ENCODE measurements around the gene ARHGAP11B. TPM values are rescaled to one million over a fixed set of nuclear protein-coding genes. Genes with fewer than 3 reads are reported as not detected.
"Not testable (repeated sequence)": the region's sequence is repeated elsewhere in the genome, so short reads cannot be mapped to it uniquely, and the experiment has no call there.

The ARHGAP11B gene

GRCh38 chr15:30669621-30670020, 43.7 kb downstream of the ARHGAP11B start:
- not testable (repeated sequence) for H3K4me3 ChIP-seq (ENCODE audit: low read length); H3K4me1 ChIP-seq (ENCODE audit: control insufficient read depth, insufficient read depth, low read length); H3K9ac ChIP-seq (ENCODE audit: low read depth, low read length); H3K4me2 ChIP-seq (ENCODE audit: low read length); H3K27me3 ChIP-seq (ENCODE audit: control insufficient read depth, insufficient read depth, low read length); H3K9me3 ChIP-seq (replicated peaks; ENCODE audit: low read length)
- peaks cover 19% of the 10 kb centered on the region for H3K36me3 ChIP-seq (ENCODE audit: insufficient read depth, low read length)

GRCh38 chr15:30670056-30670455, 44.1 kb downstream of the ARHGAP11B start:
- Histone ChIP-seq H3K4me3 (ENCODE audit: low read length) (no peak overlapping the region), H3K9me3 (replicated peaks; ENCODE audit: low read length) (no peaks in the 10 kb centered on the region), H3K36me3 (ENCODE audit: insufficient read depth, low read length) (peaks cover 19% of the 10 kb centered on the region), H3K4me2 (ENCODE audit: low read length) (no peak overlapping the region), H3K9ac (ENCODE audit: low read depth, low read length) (no peak overlapping the region), H3K27me3 (ENCODE audit: control insufficient read depth, insufficient read depth, low read length) (no peaks in the 10 kb centered on the region), H3K4me1 (ENCODE audit: control insufficient read depth, insufficient read depth, low read length) (peaks cover 2% of the 10 kb centered on the region)

GRCh38 chr15:30671309-30671708, 45.4 kb downstream of the ARHGAP11B start:
- no peak overlapping the region for H3K4me3 ChIP-seq (ENCODE audit: low read length)
- peaks cover 2% of the 10 kb centered on the region for H3K4me1 ChIP-seq (ENCODE audit: control insufficient read depth, insufficient read depth, low read length)
- H3K9me3 ChIP-seq (replicated peaks; ENCODE audit: low read length) = no peaks in the 10 kb centered on the region
- H3K36me3 ChIP-seq (ENCODE audit: insufficient read depth, low read length) = peaks cover 20% of the 10 kb centered on the region
- H3K27me3 ChIP-seq (ENCODE audit: control insufficient read depth, insufficient read depth, low read length) = no peaks in the 10 kb centered on the region
- no peak overlapping the region for H3K9ac ChIP-seq (ENCODE audit: low read depth, low read length)
- H3K4me2 ChIP-seq (ENCODE audit: low read length) = no peak overlapping the region

- no peak overlapping the region for H3K4me3 ChIP-seq (ENCODE audit: low read length)
- peaks cover 13% of the 10 kb centered on the region for H3K36me3 ChIP-seq (ENCODE audit: insufficient read depth, low read length)
- no peaks in the 10 kb centered on the region for H3K9me3 ChIP-seq (replicated peaks; ENCODE audit: low read length)
- H3K4me2 ChIP-seq (ENCODE audit: low read length) = no peak overlapping the region
- no peaks in the 10 kb centered on the region for H3K27me3 ChIP-seq (ENCODE audit: control insufficient read depth, insufficient read depth, low read length)
- H3K9ac ChIP-seq (ENCODE audit: low read depth, low read length) = no peak overlapping the region
- H3K4me1 ChIP-seq (ENCODE audit: control insufficient read depth, insufficient read depth, low read length) = peaks cover under 1% of the 10 kb centered on the region
These were observed 49.2 kb downstream of the ARHGAP11B start for GRCh38 chr15:30675126-30675525.

- H3K9me3 ChIP-seq (replicated peaks; ENCODE audit: low read length) = not testable (repeated sequence)
These were observed 50.0 kb downstream of the ARHGAP11B start for GRCh38 chr15:30675891-30676290.

GRCh38 chr15:30680997-30681396, 55.1 kb downstream of the ARHGAP11B start:
- not testable (repeated sequence) for H3K36me3 ChIP-seq (ENCODE audit: insufficient read depth, low read length); H3K4me3 ChIP-seq (ENCODE audit: low read length); H3K9ac ChIP-seq (ENCODE audit: low read depth, low read length); H3K9me3 ChIP-seq (replicated peaks; ENCODE audit: low read length); H3K4me2 ChIP-seq (ENCODE audit: low read length); H3K4me1 ChIP-seq (ENCODE audit: control insufficient read depth, insufficient read depth, low read length); H3K27me3 ChIP-seq (ENCODE audit: control insufficient read depth, insufficient read depth, low read length)

More at GRCh38 chr15:30675891-30676290, 50.0 kb downstream of the ARHGAP11B start:
- not testable (repeated sequence) for H3K9ac ChIP-seq (ENCODE audit: low read depth, low read length); H3K27me3 ChIP-seq (ENCODE audit: control insufficient read depth, insufficient read depth, low read length); H3K4me3 ChIP-seq (ENCODE audit: low read length); H3K4me2 ChIP-seq (ENCODE audit: low read length); H3K4me1 ChIP-seq (ENCODE audit: control insufficient read depth, insufficient read depth, low read length)
- peaks cover 13% of the 10 kb centered on the region for H3K36me3 ChIP-seq (ENCODE audit: insufficient read depth, low read length)

GRCh38 chr15:30685709-30686285, 59.9 kb downstream of the ARHGAP11B start:
- H3K36me3 ChIP-seq (ENCODE audit: insufficient read depth, low read length); H3K4me1 ChIP-seq (ENCODE audit: control insufficient read depth, insufficient read depth, low read length); H3K9me3 ChIP-seq (replicated peaks; ENCODE audit: low read length); H3K9ac ChIP-seq (ENCODE audit: low read depth, low read length); H3K4me3 ChIP-seq (ENCODE audit: low read length); H3K27me3 ChIP-seq (ENCODE audit: control insufficient read depth, insufficient read depth, low read length); H3K4me2 ChIP-seq (ENCODE audit: low read length): not testable (repeated sequence)

GRCh38 chr15:30686651-30687050, 60.7 kb downstream of the ARHGAP11B start:
- H3K4me1 ChIP-seq (ENCODE audit: control insufficient read depth, insufficient read depth, low read length); H3K4me2 ChIP-seq (ENCODE audit: low read length); H3K36me3 ChIP-seq (ENCODE audit: insufficient read depth, low read length); H3K27me3 ChIP-seq (ENCODE audit: control insufficient read depth, insufficient read depth, low read length); H3K9ac ChIP-seq (ENCODE audit: low read depth, low read length); H3K4me3 ChIP-seq (ENCODE audit: low read length); H3K9me3 ChIP-seq (replicated peaks; ENCODE audit: low read length): not testable (repeated sequence)

Small RNA genes lying within 50 kb of the gene (small RNA-seq; reads per million reads assigned to genes)
- not detected for gene RF00019
- not detected for gene RF00096
- not detected for gene RN7SL628P
